PC-3 (cell line): ENCODE measurements around the gene ARHGAP26. TPM values are rescaled to one million over a fixed set of nuclear protein-coding genes. Genes with fewer than 3 reads are reported as not detected.

ENCODE experiments used
- ATAC-seq: fragments of 200-7000 bp; cut with Tn5 transposase; 2 replicates; pipeline ENCODE4 v1.9.1; 2020; ENCODE audit warnings: mild to moderate bottlenecking, moderate library complexity
- BruUV-seq: library from RNA; stranded (reverse); fragments of 400-500 nt; replicated peaks from 2 replicates; lab custom pipeline; 2021; lab: Mats Ljungman, UMichigan
- CTCF ChIA-PET: fragments of 300-600 bp; sonication (Branson Sonifier 250); formaldehyde crosslinking; loops from one replicate; lab custom pipeline; 2022; ENCODE audit warnings: antibody characterized with exemption; lab: Charles Lee
- POLR2A ChIA-PET: fragments of 300-600 bp; sonication (Branson Sonifier 250); formaldehyde crosslinking; loops from one replicate; lab custom pipeline; 2022; ENCODE audit warnings: antibody characterized with exemption; ENCODE audit not compliant: unreplicated experiment; lab: Charles Lee
- DNase-seq: peaks from one replicate; pipeline ENCODE4 v3.0.0-alpha.2; 2015
- H2AFZ ChIP-seq: fragments of 300-600 bp; sonication (generic); 2 replicates; pipeline ENCODE4 v1.6.0; 2016; ENCODE audit warnings: antibody characterized with exemption, low read length
- H3F3A ChIP-seq: fragments of 300-600 bp; sonication (generic); one replicate; pipeline ENCODE4 v1.6.0; 2017; ENCODE audit warnings: antibody characterized with exemption, low read length, control low read depth, mild to moderate bottlenecking; ENCODE audit not compliant: unreplicated experiment
- H3K27ac ChIP-seq: fragments of 300-600 bp; sonication (generic); 2 replicates; pipeline ENCODE4 v1.5.1; 2016; ENCODE audit warnings: mild to moderate bottlenecking, low read length
- H3K27me3 ChIP-seq: fragments of 300-600 bp; sonication (generic); 2 replicates; pipeline ENCODE4 v1.6.1; 2016; ENCODE audit warnings: low read length, mixed read lengths
- H3K36me3 ChIP-seq: fragments of 300-600 bp; sonication (generic); 2 replicates; pipeline ENCODE4 v1.6.1; 2016; ENCODE audit warnings: low read depth, mixed run types, low read length, mixed read lengths
- H3K4me1 ChIP-seq: fragments of 300-600 bp; sonication (generic); 2 replicates; pipeline ENCODE4 v1.5.1; 2016; ENCODE audit warnings: low read length; ENCODE audit not compliant: insufficient read depth
- H3K4me2 ChIP-seq: fragments of 300-600 bp; sonication (generic); 2 replicates; pipeline ENCODE4 v1.6.0; 2016; ENCODE audit warnings: low read length
- H3K4me3 ChIP-seq: fragments of 300-600 bp; sonication (generic); 2 replicates; pipeline ENCODE4 v1.5.1; 2016; ENCODE audit warnings: mild to moderate bottlenecking, low read length, mixed read lengths
- H3K79me2 ChIP-seq: fragments of 300-600 bp; sonication (generic); 2 replicates; pipeline ENCODE4 v1.6.1; 2017; ENCODE audit warnings: low read length, mixed read lengths
- H3K9ac ChIP-seq: fragments of 300-600 bp; sonication (generic); 2 replicates; pipeline ENCODE4 v1.6.0; 2016; ENCODE audit warnings: mild to moderate bottlenecking, low read length
- H3K9me2 ChIP-seq: fragments of 300-600 bp; sonication (generic); replicated peaks from 2 replicates; pipeline ENCODE4 v1.6.1; 2016; ENCODE audit warnings: mixed run types, low read length, mixed read lengths
- H3K9me3 ChIP-seq: fragments of 300-600 bp; sonication (generic); 2 replicates; pipeline ENCODE4 v1.6.1; 2016; ENCODE audit warnings: low read length, mixed read lengths
- H4K20me1 ChIP-seq: fragments of 300-600 bp; sonication (generic); 2 replicates; pipeline ENCODE4 v1.6.1; 2016; ENCODE audit warnings: low read length, mixed read lengths
- EZH2 ChIP-seq: fragments of 300-600 bp; sonication (generic); IDR thresholded peaks from one replicate; pipeline ENCODE4 v1.6.1; 2017; ENCODE audit warnings: antibody characterized with exemption, mild to moderate bottlenecking, low read length; ENCODE audit not compliant: unreplicated experiment
- EZH2phosphoT487 ChIP-seq: fragments of 300-600 bp; sonication (generic); IDR thresholded peaks from 2 replicates; pipeline ENCODE4 v1.6.1; 2018; ENCODE audit warnings: mild to moderate bottlenecking, antibody characterized with exemption, low read length, borderline replicate concordance
- intact Hi-C: fragments of 100-400 bp; cut with micrococcal nuclease; formaldehyde crosslinking; loops from 2 replicates; pipeline ENCODE4 v1.9.0; 2023
- total RNA-seq: library from RNA; depleted of rRNA; stranded (reverse); fragments of >200 nt; gene quantifications from 2 replicates; pipeline ENCODE4 v1.2.3, GENCODE V29; 2014
- TF ChIP-seq, protein P1 (sequence below): fragments of 300-600 bp; sonication (generic); conservative IDR thresholded peaks from 2 replicates; pipeline ENCODE4 v1.5.1; 2017; ENCODE audit warnings: antibody characterized with exemption, low read depth, mild to moderate bottlenecking, low read length

Gene ARHGAP26
- total RNA-seq, 1 experiment from 2014 or later, result 11.7 TPM

DNA sequence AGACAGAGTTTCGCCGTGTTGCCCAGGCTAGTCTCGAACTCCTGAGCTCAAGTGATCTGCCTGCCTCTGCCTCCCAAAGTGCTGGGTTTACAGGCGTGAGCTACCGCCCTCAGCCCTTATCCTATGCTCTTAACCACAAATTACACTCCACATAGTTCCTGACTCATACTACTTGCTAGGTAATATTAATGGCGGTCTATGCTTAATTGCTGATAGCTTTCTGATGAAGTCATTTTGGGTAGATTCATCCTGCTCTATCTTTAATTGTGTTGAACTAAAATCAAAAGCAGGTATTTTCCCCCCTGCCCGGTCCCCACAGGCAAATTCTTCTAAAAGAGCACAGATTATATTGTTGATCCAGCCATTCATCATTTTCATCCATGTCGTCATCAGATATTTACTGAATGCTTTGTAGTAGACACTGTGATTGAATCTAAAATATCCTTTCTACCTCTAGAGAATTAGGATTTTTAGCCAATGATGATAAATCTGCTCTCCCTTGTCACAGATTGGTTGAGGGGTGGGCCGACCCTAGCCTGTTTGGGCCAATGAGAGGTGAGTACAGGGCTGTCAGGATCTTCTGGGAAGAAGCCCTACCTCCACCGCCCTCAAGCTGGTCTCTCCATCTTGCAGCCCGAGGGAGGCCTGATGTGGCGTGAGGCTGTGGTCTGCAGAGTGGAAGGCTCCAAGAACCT, 488.5 kb downstream of the ARHGAP26 start:
- no peak overlapping the region for H3K4me3 ChIP-seq
- no peak overlapping the region for H3K9ac ChIP-seq
- H3K36me3 ChIP-seq, result no peaks in the 10 kb centered on the region
- no peaks in the 10 kb centered on the region for H3K27me3 ChIP-seq
- no peaks in the 10 kb centered on the region for H3F3A ChIP-seq
- no peaks in the 10 kb centered on the region for H3K79me2 ChIP-seq
- BruUV-seq, result no TSS peak
- H3K9me3 ChIP-seq, result no peaks in the 10 kb centered on the region
- ChIA-PET POLR2A (no interaction called here), CTCF (no interaction called here)
- no peak overlapping the region for H3K4me2 ChIP-seq
- TF ChIP-seq EZH2 (no peak), EZH2phosphoT487 (no peak)
- TF ChIP-seq, protein P1, sequence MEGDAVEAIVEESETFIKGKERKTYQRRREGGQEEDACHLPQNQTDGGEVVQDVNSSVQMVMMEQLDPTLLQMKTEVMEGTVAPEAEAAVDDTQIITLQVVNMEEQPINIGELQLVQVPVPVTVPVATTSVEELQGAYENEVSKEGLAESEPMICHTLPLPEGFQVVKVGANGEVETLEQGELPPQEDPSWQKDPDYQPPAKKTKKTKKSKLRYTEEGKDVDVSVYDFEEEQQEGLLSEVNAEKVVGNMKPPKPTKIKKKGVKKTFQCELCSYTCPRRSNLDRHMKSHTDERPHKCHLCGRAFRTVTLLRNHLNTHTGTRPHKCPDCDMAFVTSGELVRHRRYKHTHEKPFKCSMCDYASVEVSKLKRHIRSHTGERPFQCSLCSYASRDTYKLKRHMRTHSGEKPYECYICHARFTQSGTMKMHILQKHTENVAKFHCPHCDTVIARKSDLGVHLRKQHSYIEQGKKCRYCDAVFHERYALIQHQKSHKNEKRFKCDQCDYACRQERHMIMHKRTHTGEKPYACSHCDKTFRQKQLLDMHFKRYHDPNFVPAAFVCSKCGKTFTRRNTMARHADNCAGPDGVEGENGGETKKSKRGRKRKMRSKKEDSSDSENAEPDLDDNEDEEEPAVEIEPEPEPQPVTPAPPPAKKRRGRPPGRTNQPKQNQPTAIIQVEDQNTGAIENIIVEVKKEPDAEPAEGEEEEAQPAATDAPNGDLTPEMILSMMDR, result no peak
- DNase-seq (peak; percentile 7), ATAC-seq (no peak)
- no peak overlapping the region for H3K27ac ChIP-seq
- H2AFZ ChIP-seq, result no peak overlapping the region
- intact Hi-C loops, result no loop called here
- H3K9me2 ChIP-seq, result no peaks in the 10 kb centered on the region
- H3K4me1 ChIP-seq, result peaks cover 20% of the 10 kb centered on the region
- no peaks in the 10 kb centered on the region for H4K20me1 ChIP-seq

DNA sequence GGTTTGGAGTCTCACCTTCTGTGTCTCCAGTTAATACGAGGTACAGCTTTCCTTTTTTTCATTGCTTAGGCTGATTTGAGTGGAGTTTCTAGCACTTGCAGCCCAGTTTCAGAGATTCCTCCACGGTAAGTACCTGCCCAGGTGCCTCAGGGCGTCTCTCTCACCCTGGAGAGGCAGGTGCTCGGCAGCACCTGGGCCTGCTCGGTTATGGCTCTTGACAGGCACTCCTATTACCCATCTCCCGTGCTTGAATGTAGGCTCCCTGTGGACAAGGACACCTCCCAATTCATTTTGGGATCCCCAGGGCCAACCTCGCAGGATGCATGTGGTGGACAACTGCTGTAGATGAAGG, 489.1 kb downstream of the ARHGAP26 start:
- H3K27ac ChIP-seq, result no peak overlapping the region
- no peaks in the 10 kb centered on the region for H3K9me3 ChIP-seq
- no TSS peak for BruUV-seq
- intact Hi-C loops, result no loop called here
- ChIA-PET POLR2A (no interaction called here), CTCF (no interaction called here)
- H3K79me2 ChIP-seq, result no peaks in the 10 kb centered on the region
- DNase-seq (no peak), ATAC-seq (no peak)
- no peak overlapping the region for H3K4me2 ChIP-seq
- no peaks in the 10 kb centered on the region for H3F3A ChIP-seq
- H3K4me1 ChIP-seq, result peaks cover 20% of the 10 kb centered on the region
- H4K20me1 ChIP-seq, result no peaks in the 10 kb centered on the region
- TF ChIP-seq EZH2phosphoT487 (no peak), EZH2 (no peak)
- TF ChIP-seq, protein P1, result no peak
- no peak overlapping the region for H3K9ac ChIP-seq
- H2AFZ ChIP-seq, result no peak overlapping the region
- no peaks in the 10 kb centered on the region for H3K9me2 ChIP-seq
- no peaks in the 10 kb centered on the region for H3K27me3 ChIP-seq
- H3K36me3 ChIP-seq, result no peaks in the 10 kb centered on the region
- H3K4me3 ChIP-seq, result no peak overlapping the region

DNA sequence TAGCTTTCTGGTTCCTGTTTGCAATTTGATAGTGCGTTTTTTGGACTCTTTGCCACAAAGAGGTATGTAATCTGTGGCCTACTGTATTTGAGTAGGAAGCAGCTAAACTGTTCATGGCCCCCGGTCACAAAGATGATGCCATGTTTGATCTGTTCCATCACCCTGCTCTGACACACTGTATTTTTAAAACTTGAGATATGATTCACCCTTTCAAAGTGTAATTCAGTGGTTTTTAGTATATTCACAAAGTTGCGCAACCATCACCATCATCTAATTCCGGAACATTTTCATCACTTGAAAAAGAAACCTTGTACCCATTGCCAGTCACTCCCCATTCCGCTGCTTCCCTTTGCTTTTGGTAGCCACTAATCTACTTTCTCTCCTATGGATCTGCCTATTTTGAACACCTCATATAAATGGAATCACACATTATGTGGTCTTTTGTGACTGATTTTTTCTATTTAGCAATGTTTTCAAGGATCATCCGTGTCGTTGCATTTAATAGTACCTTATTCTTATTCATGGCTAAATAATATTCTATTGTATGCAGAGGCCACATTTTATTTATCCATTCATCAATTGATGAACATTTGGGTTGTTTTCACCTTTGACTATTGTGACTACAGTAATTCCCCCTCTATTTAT, 491.7 kb downstream of the ARHGAP26 start:
- Histone ChIP-seq H3K4me2 (0 out of 2 replicates have a peak overlapping the region, but pooled peaks have one; percentile 9), H3K9ac (peak overlapping the region; percentile 44), H3K4me1 (peaks cover 20% of the 10 kb centered on the region), H3K9me3 (no peaks in the 10 kb centered on the region), H4K20me1 (no peaks in the 10 kb centered on the region), H3F3A (no peaks in the 10 kb centered on the region), H3K36me3 (no peaks in the 10 kb centered on the region), H3K4me3 (no peak overlapping the region), H3K27me3 (no peaks in the 10 kb centered on the region), H3K79me2 (no peaks in the 10 kb centered on the region), H3K27ac (peak overlapping the region; percentile 86), H2AFZ (no peak overlapping the region), H3K9me2 (no peaks in the 10 kb centered on the region)
- no TSS peak for BruUV-seq
- intact Hi-C loops, result no loop called here
- CTCF ChIA-PET, result interaction anchor here (0.5 kb wide), 1 partner anchor 340 kb away, joined by 3 read pairs; no protein-coding TSS in a partner anchor
- DNase-seq, result peak; percentile 73
- no peak for TF ChIP-seq EZH2
- TF ChIP-seq, protein P1, result no peak
- POLR2A ChIA-PET, result no interaction called here
- peak; percentile 48 for ATAC-seq
